ENCODE data around the gene SPATA9.

- TF ChIP-seq ZC3H4 (CRISPR knock-in tag; IDR thresholded peaks at IDR 0.05; ENCODE audit: borderline replicate concordance), result no peak
- no peak for TF ChIP-seq IRF1 (CRISPR knock-in tag; IDR thresholded peaks at IDR 0.05; ENCODE audit: low read depth)
- TF ChIP-seq EZH2 (conservative IDR thresholded peaks at IDR 0.05; ENCODE audit: low read depth, low read length), result no peak
- TF ChIP-seq CTCF (CRISPR knock-in tag; IDR thresholded peaks at IDR 0.05), result no peak
- TF ChIP-seq PRPF4 (IDR thresholded peaks at IDR 0.05; ENCODE audit: low read depth, low read length, poor library complexity, severe bottlenecking), result no peak
- no peak for TF ChIP-seq ELF1 (CRISPR knock-in tag; IDR thresholded peaks at IDR 0.05)
- TF ChIP-seq ATF3 (CRISPR knock-in tag; IDR thresholded peaks at IDR 0.05), result no peak
- no peak for TF ChIP-seq ZSCAN20 (CRISPR knock-in tag; IDR thresholded peaks at IDR 0.05; ENCODE audit: borderline replicate concordance)
- no peak for TF ChIP-seq SP140L (CRISPR knock-in tag; IDR thresholded peaks at IDR 0.05; ENCODE audit: borderline replicate concordance)
- no peak for TF ChIP-seq ZBTB49 (CRISPR knock-in tag; IDR thresholded peaks at IDR 0.05; ENCODE audit: borderline replicate concordance)
- TF ChIP-seq ZNF788 (CRISPR knock-in tag; IDR thresholded peaks at IDR 0.05; ENCODE audit: borderline replicate concordance), result no peak
- no peak for TF ChIP-seq SIX4 (CRISPR knock-in tag; IDR thresholded peaks at IDR 0.05)
These were observed 33.1 kb upstream of the SPATA9 start for GRCh38 chr5:95715799-95716461.
